ENCODE data around the gene NPIPA1. TPM values are rescaled to one million over a fixed set of nuclear protein-coding genes. Genes with fewer than 3 reads are reported as not detected.
"Not testable (repeated sequence)": the region's sequence is repeated elsewhere in the genome, so short reads cannot be mapped to it uniquely, and the experiment has no call there.

NPIPA1 gene
- total and polyA plus RNA-seq, 2 donors: 32.5 to 134 TPM

- WGBS: 95% methylated on average over 25 of the region's 25 CpGs
- not testable (repeated sequence) for DNase-seq (ENCODE audit: low read depth in 6 of 9, low spot score in 9 of 9); H3K27ac ChIP-seq (ENCODE audit: low read depth in 1 of 2, low read length in 1 of 2); H3K4me1 ChIP-seq (ENCODE audit: control insufficient read depth in 2 of 2, insufficient read depth in 2 of 2, low read length in 2 of 2); H3K4me3 ChIP-seq (ENCODE audit: low read length in 2 of 2); H3K9me3 ChIP-seq (ENCODE audit: control insufficient read depth in 2 of 2, insufficient read depth in 1 of 2, low read length in 1 of 2)
- Histone ChIP-seq H3K27me3 (ENCODE audit: control insufficient read depth in 2 of 2, insufficient read depth in 1 of 2, low read length in 1 of 2) (peaks cover 6 to 19% of the 10 kb centered on the region in 2 donors), H3K36me3 (ENCODE audit: control insufficient read depth in 2 of 2, insufficient read depth in 2 of 2, low read length in 1 of 2) (peaks cover 0 to 20% of the 10 kb centered on the region in 2 donors)
These were observed 51.5 kb downstream of the NPIPA1 start for GRCh38 chr16:14988661-14989191.

DNA sequence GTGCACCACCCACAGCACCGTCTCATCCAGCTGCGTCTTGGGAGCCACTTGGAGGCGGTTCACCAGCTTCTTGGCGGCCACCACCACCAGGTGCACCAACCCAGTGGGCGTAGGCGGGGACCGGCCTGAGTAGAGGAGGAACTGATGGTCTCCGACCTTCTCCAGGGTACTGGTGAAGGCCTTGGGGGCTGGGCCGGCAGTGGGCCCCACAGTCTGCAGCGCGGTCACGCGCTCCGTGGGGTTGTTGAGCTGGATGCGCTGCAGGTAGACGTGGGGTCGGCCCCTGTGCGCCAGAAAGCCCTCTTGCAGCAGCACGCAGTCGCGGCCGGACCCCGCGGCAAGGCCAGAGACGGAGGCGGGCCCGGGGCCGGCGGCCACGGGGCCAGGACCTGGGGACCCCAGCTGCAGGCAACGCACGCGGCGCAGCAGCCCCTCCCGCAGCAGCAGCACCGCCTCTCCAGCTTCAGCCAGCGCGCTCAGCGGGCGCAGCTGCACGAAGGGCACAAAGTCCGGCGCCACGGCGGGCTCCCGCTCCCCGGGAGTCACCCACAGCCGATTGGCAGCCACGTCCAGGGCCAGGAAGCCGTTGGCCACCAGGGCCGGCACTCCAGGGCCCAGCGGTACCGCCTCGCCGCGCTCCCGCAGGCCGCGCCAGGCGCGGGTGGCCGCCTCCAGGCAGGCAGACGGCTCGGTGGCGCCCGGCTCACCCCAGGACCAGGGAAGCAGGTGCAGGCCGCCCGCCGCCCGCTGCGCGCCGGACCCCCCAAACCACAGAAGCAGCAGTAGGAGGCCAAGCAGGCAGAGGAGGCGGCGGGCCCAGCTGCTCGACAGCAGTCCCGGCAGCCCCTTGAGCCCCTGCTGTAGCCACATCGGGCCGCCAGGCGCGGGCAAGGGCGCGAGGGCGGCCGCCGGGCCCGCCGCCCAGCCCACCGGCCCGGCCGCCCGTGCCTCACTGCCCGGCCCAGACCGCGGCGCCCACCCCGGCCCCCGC lies 52.3 kb downstream of the NPIPA1 start:
- H3K27ac ChIP-seq (ENCODE audit: low read depth in 1 of 2, low read length in 1 of 2); H3K9me3 ChIP-seq (ENCODE audit: control insufficient read depth in 2 of 2, insufficient read depth in 1 of 2, low read length in 1 of 2); DNase-seq (ENCODE audit: low read depth in 6 of 9, low spot score in 9 of 9); H3K4me1 ChIP-seq (ENCODE audit: control insufficient read depth in 2 of 2, insufficient read depth in 2 of 2, low read length in 2 of 2); H3K4me3 ChIP-seq (ENCODE audit: low read length in 2 of 2): not testable (repeated sequence)
- Histone ChIP-seq H3K36me3 (ENCODE audit: control insufficient read depth in 2 of 2, insufficient read depth in 2 of 2, low read length in 1 of 2) (peaks cover 0 to 20% of the 10 kb centered on the region in 2 donors), H3K27me3 (ENCODE audit: control insufficient read depth in 2 of 2, insufficient read depth in 1 of 2, low read length in 1 of 2) (peaks cover 6 to 19% of the 10 kb centered on the region in 2 donors)
- WGBS: 61% methylated on average over 89 of the region's 98 CpGs

GRCh38 chr16:14993277-14994151 lies 56.3 kb downstream of the NPIPA1 start:
- not testable (repeated sequence) for H3K4me3 ChIP-seq (ENCODE audit: low read length in 2 of 2); H3K9me3 ChIP-seq (ENCODE audit: control insufficient read depth in 2 of 2, insufficient read depth in 1 of 2, low read length in 1 of 2); DNase-seq (ENCODE audit: low read depth in 6 of 9, low spot score in 9 of 9); H3K4me1 ChIP-seq (ENCODE audit: control insufficient read depth in 2 of 2, insufficient read depth in 2 of 2, low read length in 2 of 2); H3K27ac ChIP-seq (ENCODE audit: low read depth in 1 of 2, low read length in 1 of 2)
- Histone ChIP-seq H3K36me3 (ENCODE audit: control insufficient read depth in 2 of 2, insufficient read depth in 2 of 2, low read length in 1 of 2) (peaks cover 3 to 14% of the 10 kb centered on the region in 2 donors), H3K27me3 (ENCODE audit: control insufficient read depth in 2 of 2, insufficient read depth in 1 of 2, low read length in 1 of 2) (peaks cover 6 to 19% of the 10 kb centered on the region in 2 donors)
- WGBS: 97% methylated on average over 6 of the region's 7 CpGs

GRCh38 chr16:14996702-14997101 lies 59.5 kb downstream of the NPIPA1 start:
- H3K4me1 ChIP-seq (ENCODE audit: control insufficient read depth in 2 of 2, insufficient read depth in 2 of 2, low read length in 2 of 2); H3K27me3 ChIP-seq (ENCODE audit: control insufficient read depth in 2 of 2, insufficient read depth in 1 of 2, low read length in 1 of 2); H3K36me3 ChIP-seq (ENCODE audit: control insufficient read depth in 2 of 2, insufficient read depth in 2 of 2, low read length in 1 of 2); H3K27ac ChIP-seq (ENCODE audit: low read depth in 1 of 2, low read length in 1 of 2); H3K4me3 ChIP-seq (ENCODE audit: low read length in 2 of 2); DNase-seq (ENCODE audit: low read depth in 6 of 9, low spot score in 9 of 9); H3K9me3 ChIP-seq (ENCODE audit: control insufficient read depth in 2 of 2, insufficient read depth in 1 of 2, low read length in 1 of 2): not testable (repeated sequence)
- WGBS: 96% methylated on average over 6 of the region's 6 CpGs

DNA sequence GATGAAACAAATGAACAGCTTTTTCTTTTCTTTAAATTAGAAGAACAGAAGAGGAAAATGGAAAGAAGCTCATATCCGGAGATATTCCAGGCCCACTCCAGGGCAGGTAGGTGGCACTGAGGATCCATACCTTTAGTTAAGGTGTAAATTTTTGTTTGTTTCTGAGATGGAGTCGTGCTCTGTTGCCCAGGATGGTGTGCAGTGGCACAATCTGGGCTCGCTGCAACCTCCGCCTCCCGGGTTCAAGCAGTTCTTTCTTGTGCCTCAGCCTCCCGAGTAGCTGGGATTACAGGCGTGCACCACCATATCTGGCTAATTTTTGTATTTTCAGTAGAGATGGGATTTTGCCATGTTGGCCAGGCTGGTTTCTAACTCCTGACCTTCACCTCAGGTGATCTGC lies 61.1 kb downstream of the NPIPA1 start:
- H3K4me3 ChIP-seq (ENCODE audit: low read length in 2 of 2); H3K9me3 ChIP-seq (ENCODE audit: control insufficient read depth in 2 of 2, insufficient read depth in 1 of 2, low read length in 1 of 2); DNase-seq (ENCODE audit: low read depth in 6 of 9, low spot score in 9 of 9); H3K27ac ChIP-seq (ENCODE audit: low read depth in 1 of 2, low read length in 1 of 2); H3K4me1 ChIP-seq (ENCODE audit: control insufficient read depth in 2 of 2, insufficient read depth in 2 of 2, low read length in 2 of 2); H3K36me3 ChIP-seq (ENCODE audit: control insufficient read depth in 2 of 2, insufficient read depth in 2 of 2, low read length in 1 of 2); H3K27me3 ChIP-seq (ENCODE audit: control insufficient read depth in 2 of 2, insufficient read depth in 1 of 2, low read length in 1 of 2): not testable (repeated sequence)
- 97% methylated on average over 7 of the region's 7 CpGs for WGBS

- H3K27me3 ChIP-seq (ENCODE audit: control insufficient read depth in 2 of 2, insufficient read depth in 1 of 2, low read length in 1 of 2); H3K4me3 ChIP-seq (ENCODE audit: low read length in 2 of 2); H3K4me1 ChIP-seq (ENCODE audit: control insufficient read depth in 2 of 2, insufficient read depth in 2 of 2, low read length in 2 of 2); DNase-seq (ENCODE audit: low read depth in 6 of 9, low spot score in 9 of 9); H3K27ac ChIP-seq (ENCODE audit: low read depth in 1 of 2, low read length in 1 of 2); H3K9me3 ChIP-seq (ENCODE audit: control insufficient read depth in 2 of 2, insufficient read depth in 1 of 2, low read length in 1 of 2); H3K36me3 ChIP-seq (ENCODE audit: control insufficient read depth in 2 of 2, insufficient read depth in 2 of 2, low read length in 1 of 2): not testable (repeated sequence)
- 96% methylated on average over 3 of the region's 3 CpGs for WGBS
These were observed 62.6 kb downstream of the NPIPA1 start for GRCh38 chr16:14999845-15000244.

Other genes with a start within 250 kb of the NPIPA1 start
- gene PLA2G10, start 243.1 kb upstream of the NPIPA1 start, total RNA-seq: not detected
- gene PLA2G10, start 243.1 kb upstream of the NPIPA1 start, polyA plus RNA-seq: 0.57 TPM
- 0.09 TPM for gene NPIPA3, start 234.0 kb upstream of the NPIPA1 start, total RNA-seq
- 0.39 TPM for gene NPIPA3, start 234.0 kb upstream of the NPIPA1 start, polyA plus RNA-seq
- 0.38 TPM for gene NPIPA2, start 194.9 kb upstream of the NPIPA1 start, total RNA-seq
- 2.9 TPM for gene NPIPA2, start 194.9 kb upstream of the NPIPA1 start, polyA plus RNA-seq
- gene NOMO1, start 103.7 kb upstream of the NPIPA1 start, total RNA-seq: 22.8 TPM
- gene NOMO1, start 103.7 kb upstream of the NPIPA1 start, polyA plus RNA-seq: 18.1 TPM
- 29.4 TPM for gene PDXDC1, start 37.6 kb downstream of the NPIPA1 start, total RNA-seq
- 30.9 TPM for gene PDXDC1, start 37.6 kb downstream of the NPIPA1 start, polyA plus RNA-seq
- 26.1 TPM for gene NTAN1, start 118.6 kb downstream of the NPIPA1 start, total RNA-seq
- gene NTAN1, start 118.6 kb downstream of the NPIPA1 start, polyA plus RNA-seq: 51.6 TPM
- gene RRN3, start 156.8 kb downstream of the NPIPA1 start, total RNA-seq: 38.5 TPM
- 23.9 TPM for gene RRN3, start 156.8 kb downstream of the NPIPA1 start, polyA plus RNA-seq